Left renal pelvis (tissue), 4 donors: ENCODE data around the gene CRYBG3. TPM values are rescaled to one million over a fixed set of nuclear protein-coding genes. Genes with fewer than 3 reads are reported as not detected.

Experiments
- DNase-seq, 4 donors: peaks; one replicate each; pipeline ENCODE4 v3.0.0-alpha.2; 2013; ENCODE audit warnings: low read depth in 4 of 4, low spot score in 3 of 4
- polyA plus RNA-seq, 4 donors: library from polyadenylated mRNA; unstranded; fragments of 120-200 nt; gene quantifications; one replicate each; pipeline ENCODE4 v1.2.1, GENCODE V29; 2013; ENCODE audit not compliant: insufficient read length in 4 of 4

CRYBG3 gene
- polyA plus RNA-seq, 4 donors: 15.5 to 30.1 (median 21.4) TPM

GRCh38 chr3:97970956-97971620 is 149.3 kb downstream of the CRYBG3 start:
- no peak for DNase-seq

- DNase-seq: peak; percentile 42 to 50 (median 46)
Observed at GRCh38 chr3:97971679-97972567, 150.1 kb downstream of the CRYBG3 start, which contains the start of gene RIOX2. Gene RIOX2, minus strand, starts transcription at chr3:97972431. Its CDS starts 4,838 bp downstream, at chr3:97967593.

DNA sequence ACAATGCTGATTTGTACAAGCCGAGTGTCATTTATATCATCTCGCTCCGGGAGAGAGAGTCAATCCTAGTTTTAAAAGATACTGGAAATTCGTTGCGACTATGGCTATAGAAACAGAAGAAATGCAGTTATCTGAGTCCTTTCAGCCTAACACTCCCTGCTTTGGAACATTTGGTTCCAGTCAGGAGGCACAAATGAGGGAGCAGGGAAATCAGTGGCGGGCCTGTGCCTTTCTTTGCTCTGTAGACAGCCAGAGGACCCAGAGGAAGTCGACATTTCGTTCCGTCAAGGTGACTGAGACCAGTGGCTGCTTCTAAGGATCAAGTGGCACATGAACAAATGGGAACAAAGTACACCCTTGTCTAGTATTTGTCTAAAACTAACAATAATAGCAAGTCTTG is 151.2 kb downstream of the CRYBG3 start:
- no peak for DNase-seq

DNA sequence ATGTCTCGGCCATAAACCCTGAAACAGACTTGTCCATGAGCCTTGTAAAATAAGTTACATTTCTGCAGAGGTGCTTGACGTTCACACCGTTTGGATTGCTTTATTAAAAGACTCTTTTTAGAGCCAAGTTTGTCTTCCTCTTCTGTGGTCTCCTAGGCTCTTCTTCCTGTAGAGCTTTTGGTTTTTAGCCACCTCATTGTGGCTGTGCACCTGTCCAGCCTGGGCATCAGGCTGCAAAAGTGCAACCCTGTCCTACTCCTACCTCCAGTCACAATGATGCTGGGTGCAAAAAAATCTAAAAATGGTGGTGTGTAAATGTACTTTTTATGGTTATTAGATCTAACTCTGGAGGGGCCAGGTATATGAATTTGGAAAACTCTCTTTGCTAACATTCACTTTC is 153.2 kb downstream of the CRYBG3 start:
- no peak for DNase-seq

DNA sequence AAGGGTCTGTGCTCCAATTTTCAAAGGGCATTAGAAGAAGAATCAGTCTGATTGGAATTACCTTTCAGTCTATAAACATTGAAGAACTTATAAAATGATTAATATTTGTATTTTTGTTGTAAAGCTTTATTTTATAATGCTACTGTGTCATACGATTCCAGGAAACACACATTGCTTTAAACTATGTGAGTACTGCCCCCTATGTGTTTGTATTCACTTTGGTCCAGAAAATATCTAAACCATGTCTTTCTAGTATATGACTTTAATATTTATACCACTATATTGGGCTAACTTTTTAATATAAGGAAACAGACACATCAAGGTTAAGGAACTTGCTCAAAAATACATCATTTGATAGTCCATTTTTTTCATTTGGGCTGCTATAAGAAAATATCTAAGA is 153.7 kb downstream of the CRYBG3 start:
- DNase-seq: no peak

- DNase-seq: no peak
Observed at GRCh38 chr3:97979610-97980009, 157.8 kb downstream of the CRYBG3 start.

- no peak for DNase-seq
Observed at GRCh38 chr3:97981886-97982285, 160.1 kb downstream of the CRYBG3 start.

DNA sequence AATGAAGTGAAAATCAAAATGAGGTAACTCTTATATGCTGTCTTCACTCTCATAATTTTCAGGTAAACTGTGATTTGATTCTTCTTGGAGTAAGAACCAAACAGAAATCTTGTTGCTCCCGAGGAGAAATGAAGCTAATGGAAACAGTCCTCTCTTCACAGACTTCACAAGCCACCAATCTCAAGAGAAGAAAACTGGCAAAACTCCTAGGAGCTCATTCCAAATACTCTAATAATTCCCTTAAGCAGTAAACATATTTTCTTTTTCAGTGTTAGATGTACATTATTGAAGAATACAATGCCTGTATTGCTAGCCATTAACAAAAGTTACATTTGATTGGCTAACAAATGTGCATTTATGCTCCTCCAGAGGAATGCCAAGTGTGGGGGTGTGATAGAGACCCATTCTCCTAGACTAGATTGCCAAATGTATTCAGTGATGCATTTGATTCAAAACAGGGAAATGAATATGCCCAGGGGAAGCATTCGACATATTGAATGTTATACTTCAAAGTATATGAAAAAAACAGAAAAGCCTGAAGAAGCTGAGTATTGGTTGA is 162.2 kb downstream of the CRYBG3 start:
- DNase-seq: no peak

DNA sequence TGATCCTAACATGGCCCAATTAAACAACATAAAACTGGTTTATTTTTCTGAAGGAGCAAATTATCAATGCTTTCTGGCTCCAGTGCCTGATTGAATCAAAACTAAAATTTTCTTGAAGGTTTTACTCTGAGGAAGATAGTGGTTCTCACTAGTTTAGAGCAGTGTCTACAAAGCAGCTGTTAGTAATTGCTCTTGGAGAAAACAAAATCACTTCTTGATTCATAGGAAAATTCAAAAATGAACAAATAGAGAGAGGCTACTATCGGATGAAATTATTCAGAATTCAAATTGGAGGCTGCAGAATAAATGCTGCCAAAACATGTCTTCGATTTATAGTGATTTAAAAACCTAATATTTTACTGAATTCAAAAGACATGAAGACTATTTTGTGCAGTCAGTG is 165.5 kb downstream of the CRYBG3 start:
- no peak for DNase-seq

- DNase-seq: no peak
Observed at GRCh38 chr3:97988784-97989568, 167.2 kb downstream of the CRYBG3 start.

- no peak for DNase-seq
Observed at GRCh38 chr3:97990624-97991292, 168.9 kb downstream of the CRYBG3 start.

DNA sequence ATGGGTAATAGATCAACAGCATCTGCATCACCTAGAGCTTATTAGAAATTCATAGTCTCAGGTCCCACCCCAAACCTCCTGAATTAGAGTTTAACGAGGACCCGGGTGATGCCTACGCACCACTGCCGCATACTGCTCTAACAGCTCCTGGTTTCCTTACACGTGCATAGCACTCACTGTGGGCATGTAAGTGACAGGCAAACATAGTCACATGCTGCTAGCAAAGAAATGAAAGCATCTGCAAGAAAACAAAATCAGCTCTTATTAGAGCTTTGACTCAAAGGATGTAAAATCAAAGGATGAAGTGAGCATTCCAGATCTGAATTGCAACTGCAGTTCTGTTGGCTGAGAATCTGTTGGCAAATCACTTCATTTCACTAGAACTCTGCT is 169.5 kb downstream of the CRYBG3 start:
- DNase-seq: no peak

DNA sequence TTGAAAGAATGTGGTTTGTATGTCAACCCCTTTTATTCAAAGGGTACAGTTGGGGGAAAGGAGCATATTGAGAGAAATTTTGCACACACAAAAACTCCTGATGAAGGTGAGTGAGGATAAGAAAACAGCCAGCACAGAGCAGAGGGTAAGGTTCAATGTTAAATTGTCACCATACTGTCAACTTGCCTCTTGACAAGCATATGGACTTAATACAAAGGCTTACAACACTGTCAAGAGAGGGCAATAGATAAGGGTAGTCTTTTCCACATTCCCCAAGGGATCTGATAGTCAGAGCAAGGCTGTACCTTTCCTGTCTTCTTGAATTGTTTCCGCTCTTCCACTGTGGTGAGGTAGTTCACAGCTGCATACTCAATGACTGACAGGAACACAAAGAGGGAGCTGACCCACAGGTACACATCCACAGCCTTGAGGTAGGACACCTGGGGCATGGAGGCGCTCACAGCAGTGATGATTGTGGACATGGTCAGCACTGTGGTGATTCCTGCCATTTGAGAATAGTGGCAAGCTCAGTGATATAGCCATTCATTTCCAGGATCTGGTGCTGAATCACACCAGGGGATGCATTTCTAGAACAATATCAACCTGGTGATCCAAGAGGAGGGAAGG is 170.8 kb downstream of the CRYBG3 start:
- DNase-seq: no peak

GRCh38 chr3:97993526-97993925 is 171.7 kb downstream of the CRYBG3 start:
- no peak for DNase-seq

DNA sequence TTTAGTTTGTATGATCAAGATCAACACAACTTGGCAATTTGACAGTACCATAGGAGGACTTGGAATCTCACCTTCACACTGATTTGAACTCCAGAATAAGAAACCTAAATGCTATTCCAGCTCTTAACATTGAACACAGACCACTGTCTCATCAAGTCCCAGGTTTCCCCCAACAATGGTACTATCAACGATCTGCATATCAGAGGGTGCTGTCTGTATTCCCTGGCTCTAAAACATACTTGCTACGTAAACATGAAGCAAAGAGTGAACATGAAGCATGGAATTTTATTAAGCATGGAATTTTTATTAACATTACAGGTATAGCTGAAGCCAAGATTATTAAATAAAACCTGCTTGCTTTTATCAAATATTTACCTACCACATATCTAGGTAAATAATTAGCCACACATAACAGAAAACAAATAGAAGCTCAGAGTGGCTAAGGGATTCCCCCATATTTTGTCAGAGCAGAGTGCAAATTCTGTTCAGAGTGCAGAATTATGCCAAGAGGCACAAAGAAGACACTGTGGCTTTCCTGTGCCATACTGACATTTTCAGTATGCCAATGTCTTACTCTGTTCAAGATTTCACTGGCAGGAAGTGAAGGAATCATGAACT is 172.6 kb downstream of the CRYBG3 start:
- DNase-seq: no peak
